C4-2B (cell line): ENCODE measurements around the gene TNRC6A.
"Not testable (repeated sequence)": the region's sequence is repeated elsewhere in the genome, so short reads cannot be mapped to it uniquely, and the experiment has no call there.

ENCODE experiments used
- H3K27ac ChIP-seq: fragments of 450-650 bp; 2 replicates; pipeline ENCODE4 v1.5.1; 2017
- CTCF ChIP-seq: fragments of 450-650 bp; conservative IDR thresholded peaks from 2 replicates; pipeline ENCODE4 v1.5.1; 2017; ENCODE audit warnings: mild to moderate bottlenecking
- ZFX ChIP-seq: fragments of 450-650 bp; IDR thresholded peaks from 2 replicates; pipeline ENCODE4 v1.6.1; 2017

The TNRC6A gene

GRCh38 chr16:24789881-24790280, 60.4 kb downstream of the TNRC6A start:
- TF ChIP-seq ZFX (no peak), CTCF (no peak)
- no peak overlapping the region for H3K27ac ChIP-seq

GRCh38 chr16:24800586-24800985, 71.1 kb downstream of the TNRC6A start:
- TF ChIP-seq CTCF (peak; percentile 64), ZFX (no peak)
- no peak overlapping the region for H3K27ac ChIP-seq

- H3K27ac ChIP-seq, result no peak overlapping the region
- TF ChIP-seq ZFX, result no peak
- no peak for TF ChIP-seq CTCF
Observed at GRCh38 chr16:24801761-24802302, 72.4 kb downstream of the TNRC6A start.

- H3K27ac ChIP-seq, result no peak overlapping the region
- TF ChIP-seq CTCF (no peak), ZFX (no peak)
Observed at GRCh38 chr16:24805484-24805883, 76.0 kb downstream of the TNRC6A start.

GRCh38 chr16:24807301-24807700, 77.8 kb downstream of the TNRC6A start:
- H3K27ac ChIP-seq, result no peak overlapping the region
- no peak for TF ChIP-seq CTCF
- no peak for TF ChIP-seq ZFX

GRCh38 chr16:24810951-24811843, 81.7 kb downstream of the TNRC6A start:
- no peak overlapping the region for H3K27ac ChIP-seq
- no peak for TF ChIP-seq ZFX
- no peak for TF ChIP-seq CTCF

GRCh38 chr16:24812813-24813212, 83.4 kb downstream of the TNRC6A start:
- H3K27ac ChIP-seq, result not testable (repeated sequence)

- no peak for TF ChIP-seq ZFX
- TF ChIP-seq CTCF, result no peak
- no peak overlapping the region for H3K27ac ChIP-seq
Observed at GRCh38 chr16:24815021-24815420, 85.6 kb downstream of the TNRC6A start.
